GM12864 (cell line): Measurements from ENCODE around the gene GPATCH1.

Source experiments
- DNase-seq: peaks from one replicate; pipeline ENCODE4 v3.0.0-alpha.2; 2011; ENCODE audit warnings: low read depth
- H3K4me3 ChIP-seq: 2 replicates; pipeline ENCODE4 v1.5.1; 2011; ENCODE audit warnings: mild to moderate bottlenecking, low read depth, low read length, control low read depth
- TF ChIP-seq, protein P1 (sequence below): IDR thresholded peaks from 2 replicates; pipeline ENCODE4 v1.5.1; 2011; ENCODE audit warnings: low read depth, mild to moderate bottlenecking, moderate library complexity, low read length, control low read depth, inconsistent platforms; ENCODE audit errors: missing control alignments

Gene GPATCH1

DNA sequence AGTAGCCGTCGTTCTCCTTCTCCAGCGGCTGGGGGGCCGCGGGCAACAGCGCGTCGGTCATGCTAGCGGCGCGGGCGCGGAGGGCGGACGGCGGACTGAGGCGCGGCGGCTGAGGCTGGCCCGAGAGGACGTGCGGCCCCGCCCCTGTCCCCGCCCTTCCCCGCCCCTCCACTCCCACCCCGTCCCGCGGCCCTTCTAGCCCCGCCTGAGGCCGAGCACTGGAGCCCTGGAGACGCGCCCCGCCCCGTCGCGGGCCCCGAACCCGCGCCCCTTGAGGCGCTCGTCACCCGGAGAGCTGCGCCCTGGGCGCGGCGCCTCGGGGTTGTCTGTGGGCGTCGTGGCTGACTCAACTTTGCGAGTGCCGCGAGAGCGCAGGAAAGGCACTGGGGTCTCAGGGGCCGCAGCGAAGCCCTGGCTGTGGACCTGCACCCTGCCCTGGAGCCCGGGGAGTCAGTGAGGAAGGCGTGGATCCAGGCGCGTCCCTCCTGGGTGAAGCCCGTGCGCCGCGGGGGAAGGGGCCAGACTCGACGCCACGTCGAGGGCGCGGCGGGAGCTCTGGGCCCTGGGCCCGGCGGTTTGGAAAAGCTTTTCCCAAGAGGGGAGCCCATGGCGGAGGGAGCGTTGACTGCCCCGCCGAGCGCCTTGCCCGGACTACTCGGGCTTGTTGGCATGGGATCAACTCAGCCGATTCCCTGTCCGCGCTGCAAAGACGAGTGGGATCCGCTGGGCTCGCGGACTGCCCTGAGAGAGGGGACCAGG lies 16.0 kb upstream of the GPATCH1 start, which contains the start of gene RHPN2:
Gene RHPN2, minus strand, starts transcription at position 97 of the 759 bp plus-strand sequence. Its CDS starts 36 bp downstream, at position 61.
- TF ChIP-seq, protein P1, sequence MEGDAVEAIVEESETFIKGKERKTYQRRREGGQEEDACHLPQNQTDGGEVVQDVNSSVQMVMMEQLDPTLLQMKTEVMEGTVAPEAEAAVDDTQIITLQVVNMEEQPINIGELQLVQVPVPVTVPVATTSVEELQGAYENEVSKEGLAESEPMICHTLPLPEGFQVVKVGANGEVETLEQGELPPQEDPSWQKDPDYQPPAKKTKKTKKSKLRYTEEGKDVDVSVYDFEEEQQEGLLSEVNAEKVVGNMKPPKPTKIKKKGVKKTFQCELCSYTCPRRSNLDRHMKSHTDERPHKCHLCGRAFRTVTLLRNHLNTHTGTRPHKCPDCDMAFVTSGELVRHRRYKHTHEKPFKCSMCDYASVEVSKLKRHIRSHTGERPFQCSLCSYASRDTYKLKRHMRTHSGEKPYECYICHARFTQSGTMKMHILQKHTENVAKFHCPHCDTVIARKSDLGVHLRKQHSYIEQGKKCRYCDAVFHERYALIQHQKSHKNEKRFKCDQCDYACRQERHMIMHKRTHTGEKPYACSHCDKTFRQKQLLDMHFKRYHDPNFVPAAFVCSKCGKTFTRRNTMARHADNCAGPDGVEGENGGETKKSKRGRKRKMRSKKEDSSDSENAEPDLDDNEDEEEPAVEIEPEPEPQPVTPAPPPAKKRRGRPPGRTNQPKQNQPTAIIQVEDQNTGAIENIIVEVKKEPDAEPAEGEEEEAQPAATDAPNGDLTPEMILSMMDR: no peak
- peak within 1 kb of the TSS; percentile 55 for H3K4me3 ChIP-seq
- DNase-seq: no peak

DNA sequence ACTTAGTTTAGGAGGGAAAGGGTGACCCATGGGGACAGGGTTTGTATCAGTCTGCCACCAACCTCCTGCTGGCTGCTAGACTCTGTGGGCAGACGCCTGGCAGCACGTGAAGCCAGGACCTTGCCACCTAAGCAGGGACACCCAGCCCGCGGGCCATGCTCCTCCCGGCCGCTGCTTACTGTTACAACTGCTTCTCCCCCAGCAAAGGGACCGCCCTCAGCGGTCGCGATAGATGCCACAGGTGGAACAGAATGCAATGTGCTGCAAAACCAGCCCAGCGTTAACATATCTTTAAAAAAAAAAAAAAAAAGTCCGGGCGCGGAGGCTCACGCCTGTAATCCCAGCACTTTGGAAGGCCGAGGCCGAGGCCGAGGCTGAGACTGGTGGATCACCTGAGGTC lies 14.4 kb upstream of the GPATCH1 start:
- TF ChIP-seq, protein P1: no peak
- H3K4me3 ChIP-seq: no peak overlapping the region
- no peak for DNase-seq

- DNase-seq: no peak
- TF ChIP-seq, protein P1: no peak
- no peak overlapping the region for H3K4me3 ChIP-seq
These were observed 13.9 kb upstream of the GPATCH1 start for GRCh38 chr19:33067121-33067520.

DNA sequence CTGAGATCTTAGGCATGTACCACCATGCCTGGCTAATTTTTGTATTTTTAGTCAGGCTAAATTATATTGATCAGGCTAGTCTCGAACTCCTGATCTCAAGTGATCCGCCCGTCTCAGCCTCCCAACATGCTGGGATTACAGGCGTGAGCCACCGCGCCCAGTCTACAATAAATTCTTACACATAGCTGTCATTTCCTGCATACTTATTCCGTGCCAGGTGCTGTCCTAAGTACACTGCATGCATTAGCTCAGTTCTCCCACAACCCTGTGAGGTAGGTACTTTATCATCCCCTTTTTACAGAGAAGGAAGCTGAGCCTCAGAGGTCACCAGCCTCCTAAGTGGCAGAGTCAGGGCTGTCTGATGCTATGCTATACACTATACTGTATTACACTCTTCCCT lies 9.1 kb upstream of the GPATCH1 start:
- no peak for DNase-seq
- H3K4me3 ChIP-seq: no peak overlapping the region
- TF ChIP-seq, protein P1: no peak

DNA sequence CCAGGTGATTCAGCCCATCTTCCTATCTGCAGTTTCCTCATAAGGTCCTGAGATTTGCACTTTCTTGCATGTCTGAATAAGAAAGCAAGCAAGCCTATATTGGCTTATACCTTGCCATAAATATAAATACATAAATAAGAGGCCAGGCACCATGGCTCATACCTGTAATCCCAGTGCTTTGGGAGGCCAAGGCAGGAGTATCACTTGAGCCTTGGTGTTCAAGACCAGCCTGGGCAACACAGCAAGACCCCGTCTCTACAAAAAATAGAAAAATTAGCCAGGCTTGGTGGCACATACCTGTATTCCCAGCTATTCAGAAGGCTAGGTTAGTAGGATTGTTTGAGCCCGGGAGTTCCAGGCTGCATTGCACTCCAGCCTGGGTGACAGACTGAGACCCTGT lies 5.5 kb upstream of the GPATCH1 start:
- DNase-seq: no peak
- no peak overlapping the region for H3K4me3 ChIP-seq
- TF ChIP-seq, protein P1: no peak

DNA sequence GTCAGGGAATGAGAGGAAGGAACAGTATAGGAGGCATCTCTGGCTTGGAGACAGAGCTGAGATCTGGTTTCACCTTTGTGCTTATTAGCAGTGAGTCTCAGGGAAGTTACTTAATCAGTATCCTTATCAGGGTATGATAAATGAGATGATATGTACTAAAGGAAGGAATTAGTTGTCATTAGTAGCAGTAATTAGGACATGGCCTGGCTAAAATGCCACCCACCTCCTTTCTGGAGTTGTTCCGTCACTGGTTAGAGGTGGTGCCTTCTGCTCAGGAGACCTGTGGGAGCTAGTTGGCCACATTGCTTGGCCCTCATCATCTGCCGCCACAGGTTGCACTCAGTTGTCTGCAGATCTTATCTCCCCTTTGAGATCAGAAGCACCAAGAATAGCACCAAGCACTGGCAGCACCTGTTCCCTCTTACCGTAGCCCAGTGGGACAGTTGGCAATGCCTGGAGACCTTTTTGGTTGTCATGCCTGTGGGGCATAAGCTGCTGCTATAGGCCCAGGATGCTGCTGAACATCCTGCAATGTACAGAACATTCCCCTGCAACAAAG lies 4.7 kb downstream of the GPATCH1 start:
- TF ChIP-seq, protein P1: no peak
- no peak overlapping the region for H3K4me3 ChIP-seq
- DNase-seq: no peak
